ENCODE results near the gene PHLDB3.

DNA sequence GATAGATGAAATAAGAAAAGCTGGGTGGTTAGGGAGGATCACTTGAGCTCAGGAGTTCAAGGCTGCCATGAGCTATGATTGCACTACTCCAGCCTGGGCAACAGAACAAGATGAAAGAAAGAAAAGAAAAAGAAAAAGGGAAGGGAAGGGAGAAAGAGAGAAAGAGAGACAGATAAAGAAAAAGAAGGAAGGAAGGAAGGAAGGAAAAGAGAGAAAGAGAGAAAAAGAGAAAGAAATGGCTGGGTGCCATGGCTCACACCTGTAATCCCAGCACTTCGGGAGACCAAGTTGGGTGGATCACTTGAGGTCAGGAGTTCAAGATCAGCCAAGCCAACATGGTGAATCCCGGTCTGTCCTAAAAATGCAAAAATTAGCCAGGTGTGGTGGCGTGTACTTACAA lies 68.8 kb downstream of the PHLDB3 start:
- TF ChIP-seq POLR2A (IDR thresholded peaks at IDR 0.05; ENCODE audit: low read depth, low read length) (no peak), EZH2 (IDR thresholded peaks at IDR 0.05; ENCODE audit: borderline replicate concordance, low read depth, low read length, severe bottlenecking) (no peak), GATA2 (IDR thresholded peaks at IDR 0.05; ENCODE audit: insufficient read depth, insufficient read length, low read depth, low read length) (no peak), MAX (IDR thresholded peaks at IDR 0.05; ENCODE audit: insufficient read depth, insufficient read length) (no peak)
- TF ChIP-seq, protein P1, sequence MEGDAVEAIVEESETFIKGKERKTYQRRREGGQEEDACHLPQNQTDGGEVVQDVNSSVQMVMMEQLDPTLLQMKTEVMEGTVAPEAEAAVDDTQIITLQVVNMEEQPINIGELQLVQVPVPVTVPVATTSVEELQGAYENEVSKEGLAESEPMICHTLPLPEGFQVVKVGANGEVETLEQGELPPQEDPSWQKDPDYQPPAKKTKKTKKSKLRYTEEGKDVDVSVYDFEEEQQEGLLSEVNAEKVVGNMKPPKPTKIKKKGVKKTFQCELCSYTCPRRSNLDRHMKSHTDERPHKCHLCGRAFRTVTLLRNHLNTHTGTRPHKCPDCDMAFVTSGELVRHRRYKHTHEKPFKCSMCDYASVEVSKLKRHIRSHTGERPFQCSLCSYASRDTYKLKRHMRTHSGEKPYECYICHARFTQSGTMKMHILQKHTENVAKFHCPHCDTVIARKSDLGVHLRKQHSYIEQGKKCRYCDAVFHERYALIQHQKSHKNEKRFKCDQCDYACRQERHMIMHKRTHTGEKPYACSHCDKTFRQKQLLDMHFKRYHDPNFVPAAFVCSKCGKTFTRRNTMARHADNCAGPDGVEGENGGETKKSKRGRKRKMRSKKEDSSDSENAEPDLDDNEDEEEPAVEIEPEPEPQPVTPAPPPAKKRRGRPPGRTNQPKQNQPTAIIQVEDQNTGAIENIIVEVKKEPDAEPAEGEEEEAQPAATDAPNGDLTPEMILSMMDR (IDR thresholded peaks at IDR 0.05; ENCODE audit: extremely low read depth in 1 of 2, insufficient read depth in 1 of 2, low read depth in 1 of 2, low read length in 2 of 2) = no peak
